ENCODE results near the gene SETD2. TPM values are rescaled to one million over a fixed set of nuclear protein-coding genes. Genes with fewer than 3 reads are reported as not detected.

Gene SETD2
- polyA plus RNA-seq, 4 donors: 15.9 to 38.3 (median 18.7) TPM

DNA sequence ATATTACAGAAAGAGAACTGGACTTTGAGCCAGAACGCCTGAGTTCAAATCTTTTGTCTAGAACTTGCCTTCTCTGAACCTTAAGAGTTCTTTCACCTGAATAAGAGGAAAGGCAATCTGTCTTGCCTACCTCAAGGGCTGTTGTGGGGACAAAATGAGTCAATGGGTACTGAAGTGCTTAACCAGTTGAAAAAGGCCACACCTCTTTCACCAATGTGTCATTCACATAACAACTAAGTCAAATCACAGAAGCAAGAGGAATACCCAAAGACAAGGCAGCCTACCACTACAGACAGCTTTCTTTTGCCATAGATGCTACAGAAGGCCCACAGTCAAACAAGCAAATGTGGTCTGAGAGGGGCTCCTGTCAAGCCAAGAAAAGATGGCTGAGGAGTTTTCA is 144.7 kb downstream of the SETD2 start:
- peaks cover 4 to 29% (median 11%) of the 10 kb centered on the region in 3 donors for H3K36me3 ChIP-seq (ENCODE audit: control insufficient read depth in 3 of 3, insufficient read depth in 2 of 3, low read depth in 1 of 3, low read length in 3 of 3)
- no peaks in the 10 kb centered on the region for H3K9me3 ChIP-seq (ENCODE audit: control insufficient read depth in 2 of 2, insufficient read depth in 1 of 2, low read depth in 1 of 2, low read length in 1 of 2)
- no peaks in the 10 kb centered on the region for H3K27me3 ChIP-seq (ENCODE audit: control insufficient read depth in 3 of 3, insufficient read depth in 3 of 3, low read length in 3 of 3)
- H3K4me3 ChIP-seq (ENCODE audit: low read depth in 1 of 3, low read length in 3 of 3): no peak overlapping the region
- peaks cover 0 to 34% (median 4%) of the 10 kb centered on the region in 3 donors for H3K4me1 ChIP-seq (ENCODE audit: control insufficient read depth in 3 of 3, insufficient read depth in 2 of 3, low read depth in 1 of 3, low read length in 2 of 3)
- no peak overlapping the region for H3K27ac ChIP-seq (ENCODE audit: low read depth in 1 of 3, low read length in 2 of 3)
- FAIRE-seq (no peak), DNase-seq (peak in 1 of 2 donors; percentile 19)
- WGBS, 3 donors: 31 to 63% (median 44%) methylated on average over 1 of the region's 1 CpG

DNA sequence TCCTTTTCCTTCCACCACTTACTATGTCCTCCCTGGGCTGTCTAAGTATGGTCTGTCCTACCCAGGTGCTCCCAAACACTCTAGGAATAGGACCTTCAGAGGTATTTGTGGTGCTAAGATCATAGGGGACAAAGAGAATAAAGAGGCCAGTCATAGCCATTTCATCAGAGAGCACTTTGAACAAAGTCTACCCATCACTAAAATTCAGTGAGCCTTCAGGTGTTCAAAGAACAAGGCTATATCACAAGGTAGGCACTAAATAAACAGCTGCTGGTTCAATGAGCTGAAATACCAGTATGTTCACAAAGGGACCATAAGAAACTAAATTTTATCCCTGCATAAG is 145.7 kb downstream of the SETD2 start:
- Histone ChIP-seq H3K36me3 (ENCODE audit: control insufficient read depth in 3 of 3, insufficient read depth in 2 of 3, low read depth in 1 of 3, low read length in 3 of 3) (peaks cover 4 to 36% (median 11%) of the 10 kb centered on the region in 3 donors), H3K4me3 (ENCODE audit: low read depth in 1 of 3, low read length in 3 of 3) (no peak overlapping the region), H3K9me3 (ENCODE audit: control insufficient read depth in 2 of 2, insufficient read depth in 1 of 2, low read depth in 1 of 2, low read length in 1 of 2) (no peaks in the 10 kb centered on the region), H3K4me1 (ENCODE audit: control insufficient read depth in 3 of 3, insufficient read depth in 2 of 3, low read depth in 1 of 3, low read length in 2 of 3) (peaks cover 0 to 43% (median 4%) of the 10 kb centered on the region in 3 donors), H3K27me3 (ENCODE audit: control insufficient read depth in 3 of 3, insufficient read depth in 3 of 3, low read length in 3 of 3) (no peaks in the 10 kb centered on the region), H3K27ac (ENCODE audit: low read depth in 1 of 3, low read length in 2 of 3) (peak overlapping the region; percentile 9 to 63 (median 15))
- no peak for FAIRE-seq
- no peak for DNase-seq

DNA sequence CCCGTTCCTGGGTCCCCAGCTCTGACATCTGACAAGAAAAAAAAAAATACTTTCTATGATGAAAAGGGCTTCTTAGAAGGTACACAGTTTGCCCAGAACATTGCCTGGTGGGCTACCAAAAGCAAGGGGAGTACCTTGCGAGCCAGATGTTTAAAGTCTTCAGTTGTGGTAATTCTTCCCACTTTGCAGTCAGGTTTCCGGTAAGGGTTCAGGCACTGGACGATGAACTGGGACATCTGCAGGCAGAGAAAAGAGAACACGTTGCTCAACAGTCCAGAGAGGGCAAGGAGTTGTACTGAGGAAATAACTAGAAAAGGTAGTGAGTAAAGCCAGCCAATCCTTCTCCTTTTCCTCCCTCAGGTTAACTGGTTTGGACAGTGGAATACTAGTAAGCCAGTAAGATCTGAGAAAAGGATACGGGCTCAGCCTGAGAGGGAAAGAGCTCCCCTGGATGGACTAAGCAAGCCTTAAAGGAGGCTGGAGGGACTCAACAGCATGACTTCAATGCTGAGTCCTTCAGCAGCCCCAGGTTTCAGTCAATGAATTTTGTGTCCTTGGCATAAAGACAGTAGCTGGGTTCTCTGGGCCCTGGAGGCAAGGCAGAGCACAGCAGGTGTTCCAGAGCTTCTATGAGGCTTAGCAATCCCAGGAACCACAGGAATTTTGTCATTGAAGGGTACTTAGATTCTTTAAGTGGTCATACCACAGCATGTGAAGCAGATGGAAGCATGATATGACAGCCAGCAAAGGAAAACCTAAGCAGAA is 146.2 kb downstream of the SETD2 start:
- no peaks in the 10 kb centered on the region for H3K27me3 ChIP-seq (ENCODE audit: control insufficient read depth in 3 of 3, insufficient read depth in 3 of 3, low read length in 3 of 3)
- peak overlapping the region; percentile 24 to 63 (median 34) for H3K27ac ChIP-seq (ENCODE audit: low read depth in 1 of 3, low read length in 2 of 3)
- WGBS, 3 donors: 71 to 83% (median 79%) methylated on average over 6 of the region's 6 CpGs
- H3K36me3 ChIP-seq (ENCODE audit: control insufficient read depth in 3 of 3, insufficient read depth in 2 of 3, low read depth in 1 of 3, low read length in 3 of 3): peaks cover 4 to 42% (median 11%) of the 10 kb centered on the region in 3 donors
- DNase-seq (peak; percentile 15 to 48), FAIRE-seq (no peak)
- no peaks in the 10 kb centered on the region for H3K9me3 ChIP-seq (ENCODE audit: control insufficient read depth in 2 of 2, insufficient read depth in 1 of 2, low read depth in 1 of 2, low read length in 1 of 2)
- peaks cover 0 to 45% (median 4%) of the 10 kb centered on the region in 3 donors for H3K4me1 ChIP-seq (ENCODE audit: control insufficient read depth in 3 of 3, insufficient read depth in 2 of 3, low read depth in 1 of 3, low read length in 2 of 3)
- no peak overlapping the region for H3K4me3 ChIP-seq (ENCODE audit: low read depth in 1 of 3, low read length in 3 of 3)

DNA sequence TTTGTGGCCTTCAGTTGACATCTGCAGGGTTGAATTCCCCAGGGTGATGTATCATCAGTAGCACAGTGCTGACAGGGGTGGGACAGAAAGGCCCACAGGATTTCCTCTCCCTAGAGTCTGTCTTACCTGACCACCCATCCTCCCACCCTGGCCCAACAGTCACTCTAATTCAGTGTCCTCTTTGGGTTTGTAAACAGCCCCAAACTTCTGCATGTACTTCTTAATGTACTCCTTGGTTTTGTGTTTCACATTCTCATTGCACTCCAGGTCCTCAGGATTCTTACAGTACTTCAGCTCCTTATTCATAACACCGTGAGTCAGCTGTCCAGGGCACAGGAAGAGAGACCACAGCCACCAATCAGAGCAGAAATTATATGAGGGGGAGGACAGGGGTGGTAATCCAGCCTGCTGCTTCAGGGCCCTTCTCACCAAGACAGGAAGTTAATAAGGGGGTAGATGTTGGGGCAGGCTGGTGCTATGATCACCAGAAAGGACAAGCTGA is 146.9 kb downstream of the SETD2 start:
- WGBS, 3 donors: 51 to 75% (median 72%) methylated on average over 1 of the region's 1 CpG
- Histone ChIP-seq H3K27me3 (ENCODE audit: control insufficient read depth in 3 of 3, insufficient read depth in 3 of 3, low read length in 3 of 3) (no peaks in the 10 kb centered on the region), H3K4me1 (ENCODE audit: control insufficient read depth in 3 of 3, insufficient read depth in 2 of 3, low read depth in 1 of 3, low read length in 2 of 3) (peaks cover 0 to 45% (median 4%) of the 10 kb centered on the region in 3 donors), H3K9me3 (ENCODE audit: control insufficient read depth in 2 of 2, insufficient read depth in 1 of 2, low read depth in 1 of 2, low read length in 1 of 2) (no peaks in the 10 kb centered on the region), H3K36me3 (ENCODE audit: control insufficient read depth in 3 of 3, insufficient read depth in 2 of 3, low read depth in 1 of 3, low read length in 3 of 3) (peaks cover 3 to 47% (median 11%) of the 10 kb centered on the region in 3 donors), H3K27ac (ENCODE audit: low read depth in 1 of 3, low read length in 2 of 3) (peak overlapping the region; percentile 34 to 63 (median 57)), H3K4me3 (ENCODE audit: low read depth in 1 of 3, low read length in 3 of 3) (no peak overlapping the region)
- peak in 1 of 2 donors; percentile 43 for DNase-seq
- FAIRE-seq: no peak

DNA sequence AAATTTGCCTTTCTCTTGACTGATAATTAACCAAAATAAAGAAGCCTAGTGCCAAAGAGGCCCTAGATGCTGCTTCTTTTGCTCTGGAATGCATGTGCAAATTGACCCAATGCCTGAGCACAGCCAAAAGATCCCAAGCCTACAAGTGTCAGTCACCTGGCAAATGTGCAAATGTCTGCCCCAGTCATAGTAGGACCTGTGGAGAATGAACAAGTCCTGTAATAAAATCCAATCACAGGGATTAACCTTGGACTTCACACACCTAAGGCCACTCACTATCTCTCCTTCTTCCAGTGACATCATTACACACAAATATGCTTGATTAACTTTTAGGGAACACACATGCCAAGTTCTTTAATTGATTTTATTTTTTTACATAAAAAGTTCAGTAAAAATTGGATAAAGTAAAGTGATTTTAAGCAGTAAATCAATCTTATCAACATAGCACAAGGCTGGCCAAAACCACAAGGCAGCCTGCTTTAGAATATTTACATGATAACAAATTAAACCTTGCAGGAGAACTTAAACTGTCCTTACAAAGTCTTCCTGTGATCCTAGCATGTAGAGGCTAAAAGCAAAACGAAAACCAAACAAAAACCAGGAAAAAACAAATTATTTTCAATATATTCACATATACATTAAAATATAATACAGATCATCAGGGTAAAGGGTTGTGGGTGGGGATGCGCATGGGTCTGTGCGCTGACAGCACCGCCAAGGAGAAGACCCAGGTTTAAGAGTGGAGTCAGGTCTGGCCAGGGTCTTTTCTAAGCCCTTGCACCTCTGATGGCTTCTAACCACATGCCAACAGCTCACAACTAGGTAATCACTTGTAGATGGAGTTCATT is 147.6 kb downstream of the SETD2 start:
- WGBS, 3 donors: 80 to 83% (median 82%) methylated on average over 4 of the region's 4 CpGs
- DNase-seq (peak; percentile 65 to 86), FAIRE-seq (no peak)
- Histone ChIP-seq H3K4me3 (ENCODE audit: low read depth in 1 of 3, low read length in 3 of 3) (no peak overlapping the region), H3K27me3 (ENCODE audit: control insufficient read depth in 3 of 3, insufficient read depth in 3 of 3, low read length in 3 of 3) (no peaks in the 10 kb centered on the region), H3K9me3 (ENCODE audit: control insufficient read depth in 2 of 2, insufficient read depth in 1 of 2, low read depth in 1 of 2, low read length in 1 of 2) (no peaks in the 10 kb centered on the region), H3K27ac (ENCODE audit: low read depth in 1 of 3, low read length in 2 of 3) (peak overlapping the region in 2 of 3 donors; percentile 52 to 57), H3K36me3 (ENCODE audit: control insufficient read depth in 3 of 3, insufficient read depth in 2 of 3, low read depth in 1 of 3, low read length in 3 of 3) (peaks cover 3 to 47% (median 8%) of the 10 kb centered on the region in 3 donors), H3K4me1 (ENCODE audit: control insufficient read depth in 3 of 3, insufficient read depth in 2 of 3, low read depth in 1 of 3, low read length in 2 of 3) (peaks cover 0 to 45% (median 4%) of the 10 kb centered on the region in 3 donors)

DNA sequence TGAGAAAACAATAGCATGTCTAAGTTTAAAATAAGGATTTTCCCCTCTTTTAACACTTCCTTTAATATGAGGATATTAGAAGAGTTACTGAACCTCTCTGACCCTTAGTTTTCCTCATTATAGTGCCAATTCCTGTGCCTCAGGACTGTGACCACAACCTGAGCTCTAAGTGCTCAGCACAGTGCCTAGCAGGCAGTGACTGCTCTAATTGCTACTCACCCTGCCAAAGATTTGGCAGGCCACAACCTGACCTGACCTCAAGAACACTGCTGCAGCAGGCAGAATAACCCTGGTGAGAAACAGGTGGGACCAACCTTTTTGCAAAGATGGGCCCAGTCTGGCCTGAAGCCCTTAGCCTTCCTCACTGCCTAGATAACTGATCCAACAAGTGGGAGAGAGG is 148.8 kb downstream of the SETD2 start:
- Histone ChIP-seq H3K4me3 (ENCODE audit: low read depth in 1 of 3, low read length in 3 of 3) (no peak overlapping the region), H3K4me1 (ENCODE audit: control insufficient read depth in 3 of 3, insufficient read depth in 2 of 3, low read depth in 1 of 3, low read length in 2 of 3) (peaks cover 0 to 47% (median 4%) of the 10 kb centered on the region in 3 donors), H3K27me3 (ENCODE audit: control insufficient read depth in 3 of 3, insufficient read depth in 3 of 3, low read length in 3 of 3) (no peaks in the 10 kb centered on the region), H3K36me3 (ENCODE audit: control insufficient read depth in 3 of 3, insufficient read depth in 2 of 3, low read depth in 1 of 3, low read length in 3 of 3) (peaks cover 3 to 52% (median 8%) of the 10 kb centered on the region in 3 donors), H3K9me3 (ENCODE audit: control insufficient read depth in 2 of 2, insufficient read depth in 1 of 2, low read depth in 1 of 2, low read length in 1 of 2) (no peaks in the 10 kb centered on the region), H3K27ac (ENCODE audit: low read depth in 1 of 3, low read length in 2 of 3) (no peak overlapping the region)
- FAIRE-seq (no peak), DNase-seq (no peak)

DNA sequence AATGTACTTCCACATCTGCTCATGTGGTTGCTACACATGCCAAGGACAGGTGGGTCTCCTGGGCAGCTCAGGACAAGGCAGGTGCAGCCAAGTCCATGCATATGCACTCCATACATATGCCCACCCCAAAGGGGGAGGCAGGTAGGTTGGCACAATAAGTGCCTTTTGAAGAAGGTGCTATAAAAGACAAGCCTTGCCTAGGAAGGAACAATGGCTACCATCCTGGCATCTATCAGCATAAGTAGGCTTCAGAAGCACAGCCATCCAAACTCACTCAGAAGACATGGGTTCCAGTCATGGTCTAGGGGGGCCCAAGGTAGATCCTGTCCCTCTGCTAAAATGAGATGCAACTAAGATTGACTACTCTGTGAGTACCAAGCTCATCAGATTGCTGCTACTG is 149.9 kb downstream of the SETD2 start:
- Histone ChIP-seq H3K36me3 (ENCODE audit: control insufficient read depth in 3 of 3, insufficient read depth in 2 of 3, low read depth in 1 of 3, low read length in 3 of 3) (peaks cover 3 to 54% (median 8%) of the 10 kb centered on the region in 3 donors), H3K27me3 (ENCODE audit: control insufficient read depth in 3 of 3, insufficient read depth in 3 of 3, low read length in 3 of 3) (no peaks in the 10 kb centered on the region), H3K9me3 (ENCODE audit: control insufficient read depth in 2 of 2, insufficient read depth in 1 of 2, low read depth in 1 of 2, low read length in 1 of 2) (no peaks in the 10 kb centered on the region), H3K4me3 (ENCODE audit: low read depth in 1 of 3, low read length in 3 of 3) (no peak overlapping the region), H3K4me1 (ENCODE audit: control insufficient read depth in 3 of 3, insufficient read depth in 2 of 3, low read depth in 1 of 3, low read length in 2 of 3) (peaks cover 0 to 52% (median 4%) of the 10 kb centered on the region in 3 donors), H3K27ac (ENCODE audit: low read depth in 1 of 3, low read length in 2 of 3) (no peak overlapping the region)
- no peak for FAIRE-seq
- DNase-seq: no peak

DNA sequence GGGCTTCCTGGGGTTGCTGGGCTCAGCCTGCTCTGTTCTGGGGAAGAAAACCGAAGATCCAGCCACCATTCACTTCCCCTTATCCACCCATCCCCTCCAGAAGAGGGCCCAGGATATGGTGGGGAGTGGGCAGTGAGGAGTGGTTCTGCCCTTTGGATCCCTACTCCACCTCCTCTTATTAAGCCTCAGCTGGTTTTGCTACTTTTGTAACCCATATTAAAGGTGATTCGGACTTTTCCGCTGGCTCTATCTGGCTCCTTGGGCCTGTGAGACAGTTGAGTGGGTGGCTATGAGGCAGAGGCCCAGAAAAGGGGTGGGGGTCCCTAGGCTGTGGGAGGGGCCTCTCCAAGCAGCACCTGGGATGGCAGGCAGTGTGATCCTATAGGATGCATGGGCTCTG is 150.7 kb downstream of the SETD2 start:
- Histone ChIP-seq H3K27ac (ENCODE audit: low read depth in 1 of 3, low read length in 2 of 3) (no peak overlapping the region), H3K36me3 (ENCODE audit: control insufficient read depth in 3 of 3, insufficient read depth in 2 of 3, low read depth in 1 of 3, low read length in 3 of 3) (peaks cover 3 to 59% (median 8%) of the 10 kb centered on the region in 3 donors), H3K4me1 (ENCODE audit: control insufficient read depth in 3 of 3, insufficient read depth in 2 of 3, low read depth in 1 of 3, low read length in 2 of 3) (peaks cover 3 to 55% (median 4%) of the 10 kb centered on the region in 3 donors), H3K9me3 (ENCODE audit: control insufficient read depth in 2 of 2, insufficient read depth in 1 of 2, low read depth in 1 of 2, low read length in 1 of 2) (no peaks in the 10 kb centered on the region), H3K27me3 (ENCODE audit: control insufficient read depth in 3 of 3, insufficient read depth in 3 of 3, low read length in 3 of 3) (no peaks in the 10 kb centered on the region), H3K4me3 (ENCODE audit: low read depth in 1 of 3, low read length in 3 of 3) (no peak overlapping the region)
- FAIRE-seq (no peak), DNase-seq (no peak)
- WGBS, 3 donors: 88 to 91% (median 89%) methylated on average over 3 of the region's 3 CpGs
